ENCODE results near the gene PLSCR1.

The PLSCR1 gene

DNA sequence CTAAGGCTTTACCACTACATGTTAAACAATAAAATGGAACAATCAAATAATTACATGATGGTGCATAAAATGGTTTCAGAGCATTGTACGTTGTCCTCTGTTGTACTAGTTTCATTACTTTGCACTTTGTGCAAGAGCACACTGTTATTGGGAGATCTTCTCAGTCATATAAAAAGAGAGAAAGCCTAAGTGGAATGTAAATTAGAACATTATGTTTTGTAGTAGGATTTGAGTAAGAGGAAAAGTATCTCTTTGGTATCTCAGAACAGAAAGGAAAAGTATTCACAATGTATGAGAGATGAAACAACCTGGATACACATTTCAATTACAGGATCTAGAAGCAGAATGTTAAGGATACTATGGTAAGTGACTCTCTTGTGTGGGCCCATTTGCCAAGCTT, 48.2 kb downstream of the PLSCR1 start:
- no peak overlapping the region for H2AFZ ChIP-seq (ENCODE audit: low read depth)
- no peaks in the 10 kb centered on the region for H3K79me2 ChIP-seq (ENCODE audit: insufficient read depth, low read depth)
- no peaks in the 10 kb centered on the region for H4K20me1 ChIP-seq (ENCODE audit: insufficient read depth)
- no peaks in the 10 kb centered on the region for H3K36me3 ChIP-seq (ENCODE audit: insufficient read depth)
- H3K9ac ChIP-seq: no peak overlapping the region
- H3K4me2 ChIP-seq: no peak overlapping the region
- H3K27me3 ChIP-seq (ENCODE audit: insufficient read depth, low read depth): no peaks in the 10 kb centered on the region
- TF ChIP-seq CTCF (conservative IDR thresholded peaks at IDR 0.05; ENCODE audit: low read depth, low read length): no peak
- no peak overlapping the region for H3K4me3 ChIP-seq (IDR thresholded peaks at IDR 0.05; ENCODE audit: insufficient read depth, low read depth, low read length)
- H3K27ac ChIP-seq: no peak overlapping the region
- H3K4me1 ChIP-seq (ENCODE audit: low read depth, poor library complexity, severe bottlenecking): no peaks in the 10 kb centered on the region

DNA sequence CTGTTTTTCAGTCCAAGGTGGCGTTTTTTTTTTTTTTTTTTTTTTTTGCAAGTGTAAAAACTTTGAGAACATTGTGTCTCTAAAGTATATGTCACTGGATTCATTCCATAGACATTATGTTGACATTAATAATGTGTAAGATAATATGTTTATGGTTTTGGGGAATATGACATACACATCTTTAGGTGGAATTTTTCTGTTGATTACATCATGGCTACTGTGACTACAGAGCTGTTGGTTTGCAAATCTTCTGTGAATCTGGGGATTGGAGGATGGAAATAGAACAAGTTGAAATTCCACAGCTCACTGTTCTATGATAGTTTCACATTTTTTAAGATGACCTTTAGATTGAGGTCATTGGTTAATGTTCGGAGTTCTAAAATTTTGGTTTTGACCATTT, 50.6 kb downstream of the PLSCR1 start:
- no peaks in the 10 kb centered on the region for H3K36me3 ChIP-seq (ENCODE audit: insufficient read depth)
- H3K4me2 ChIP-seq: no peak overlapping the region
- no peak for TF ChIP-seq CTCF (conservative IDR thresholded peaks at IDR 0.05; ENCODE audit: low read depth, low read length)
- H4K20me1 ChIP-seq (ENCODE audit: insufficient read depth): no peaks in the 10 kb centered on the region
- H3K9ac ChIP-seq: no peak overlapping the region
- no peak overlapping the region for H2AFZ ChIP-seq (ENCODE audit: low read depth)
- no peak overlapping the region for H3K4me3 ChIP-seq (IDR thresholded peaks at IDR 0.05; ENCODE audit: insufficient read depth, low read depth, low read length)
- H3K79me2 ChIP-seq (ENCODE audit: insufficient read depth, low read depth): no peaks in the 10 kb centered on the region
- no peaks in the 10 kb centered on the region for H3K27me3 ChIP-seq (ENCODE audit: insufficient read depth, low read depth)
- H3K4me1 ChIP-seq (ENCODE audit: low read depth, poor library complexity, severe bottlenecking): no peaks in the 10 kb centered on the region
- no peak overlapping the region for H3K27ac ChIP-seq

GRCh38 chr3:146493221-146493620, 51.2 kb downstream of the PLSCR1 start:
- H3K36me3 ChIP-seq (ENCODE audit: insufficient read depth): no peaks in the 10 kb centered on the region
- H4K20me1 ChIP-seq (ENCODE audit: insufficient read depth): no peaks in the 10 kb centered on the region
- H3K4me2 ChIP-seq: no peak overlapping the region
- no peak overlapping the region for H2AFZ ChIP-seq (ENCODE audit: low read depth)
- H3K4me1 ChIP-seq (ENCODE audit: low read depth, poor library complexity, severe bottlenecking): no peaks in the 10 kb centered on the region
- no peak for TF ChIP-seq CTCF (conservative IDR thresholded peaks at IDR 0.05; ENCODE audit: low read depth, low read length)
- no peak overlapping the region for H3K4me3 ChIP-seq (IDR thresholded peaks at IDR 0.05; ENCODE audit: insufficient read depth, low read depth, low read length)
- H3K9ac ChIP-seq: no peak overlapping the region
- H3K79me2 ChIP-seq (ENCODE audit: insufficient read depth, low read depth): no peaks in the 10 kb centered on the region
- H3K27ac ChIP-seq: no peak overlapping the region
- no peaks in the 10 kb centered on the region for H3K27me3 ChIP-seq (ENCODE audit: insufficient read depth, low read depth)

GRCh38 chr3:146491303-146491702, 53.1 kb downstream of the PLSCR1 start:
- no peak overlapping the region for H2AFZ ChIP-seq (ENCODE audit: low read depth)
- H3K36me3 ChIP-seq (ENCODE audit: insufficient read depth): no peaks in the 10 kb centered on the region

More at GRCh38 chr3:146491303-146491702, 53.1 kb downstream of the PLSCR1 start:
- Histone ChIP-seq H4K20me1 (ENCODE audit: insufficient read depth) (no peaks in the 10 kb centered on the region), H3K27me3 (ENCODE audit: insufficient read depth, low read depth) (no peaks in the 10 kb centered on the region), H3K27ac (no peak overlapping the region), H3K4me2 (no peak overlapping the region), H3K9ac (no peak overlapping the region), H3K79me2 (ENCODE audit: insufficient read depth, low read depth) (no peaks in the 10 kb centered on the region), H3K4me1 (ENCODE audit: low read depth, poor library complexity, severe bottlenecking) (no peaks in the 10 kb centered on the region), H3K4me3 (IDR thresholded peaks at IDR 0.05; ENCODE audit: insufficient read depth, low read depth, low read length) (no peak overlapping the region)
- no peak for TF ChIP-seq CTCF (conservative IDR thresholded peaks at IDR 0.05; ENCODE audit: low read depth, low read length)

Measured in KMS-11 (cell line).